IMR-90 (cell line): ENCODE measurements around the gene PDS5A. TPM values are rescaled to one million over a fixed set of nuclear protein-coding genes. Genes with fewer than 3 reads are reported as not detected.

ENCODE experiments used
- ATAC-seq: fragments of 200-7000 bp; cut with Tn5 transposase; 2 replicates; pipeline ENCODE4 v1.9.1; 2020; ENCODE audit warnings: low read depth, mild to moderate bottlenecking, moderate library complexity
- BruUV-seq: library from RNA; stranded (reverse); fragments of 400-500 nt; replicated peaks from 2 replicates; lab custom pipeline; 2021; lab: Mats Ljungman, UMichigan
- CTCF ChIA-PET: fragments of 300-600 bp; formaldehyde crosslinking; extraction: SDS; loops from one replicate; lab custom pipeline; 2021; ENCODE audit warnings: antibody characterized with exemption; lab: Yijun Ruan, JAX
- POLR2A ChIA-PET: fragments of 300-600 bp; sonication (Branson Sonifier 250); formaldehyde crosslinking; loops from one replicate; lab custom pipeline; 2022; ENCODE audit warnings: antibody characterized with exemption; ENCODE audit not compliant: unreplicated experiment; lab: Charles Lee
- DNase-seq: peaks from one replicate; pipeline ENCODE4 v3.0.0; 2013
- H2AFZ ChIP-seq: replicated peaks from 2 replicates; pipeline ENCODE3; 2013; ENCODE audit warnings: low read length, mild to moderate bottlenecking; ENCODE audit not compliant: poor library complexity
- H2AK5ac ChIP-seq: 2 replicates; pipeline ENCODE4 v1.6.1; 2013; ENCODE audit warnings: low read depth, low read length, inconsistent platforms
- H2AK9ac ChIP-seq: replicated peaks from 2 replicates; pipeline ENCODE3; 2013; ENCODE audit warnings: mild to moderate bottlenecking, low read depth, low read length, moderate library complexity; ENCODE audit not compliant: poor library complexity
- H2BK120ac ChIP-seq: 2 replicates; pipeline ENCODE4 v1.6.1; 2013; ENCODE audit warnings: low read depth, low read length, inconsistent platforms
- H2BK15ac ChIP-seq: 3 replicates; pipeline ENCODE4 v1.6.1; 2013; ENCODE audit warnings: low read depth, low read length, inconsistent platforms
- H2BK20ac ChIP-seq: 2 replicates; pipeline ENCODE4 v1.6.1; 2013; ENCODE audit warnings: low read depth, mild to moderate bottlenecking, inconsistent platforms, low read length, moderate library complexity
- H2BK5ac ChIP-seq: 2 replicates; pipeline ENCODE4 v1.6.1; 2013; ENCODE audit warnings: mild to moderate bottlenecking, low read depth, low read length, inconsistent platforms; ENCODE audit not compliant: poor library complexity, severe bottlenecking
- H3K14ac ChIP-seq: replicated peaks from 2 replicates; pipeline ENCODE4 v1.6.1; 2013; ENCODE audit warnings: low read depth, low read length, inconsistent platforms
- H3K18ac ChIP-seq: 2 replicates; pipeline ENCODE4 v1.6.1; 2013; ENCODE audit warnings: low read depth, low read length, control low read depth
- H3K23ac ChIP-seq: 2 replicates; pipeline ENCODE4 v1.6.1; 2013; ENCODE audit warnings: low read depth, low read length, inconsistent platforms
- H3K27ac ChIP-seq: 2 replicates; pipeline ENCODE4 v1.5.1; 2013; ENCODE audit warnings: mild to moderate bottlenecking, control low read depth, low read length; ENCODE audit not compliant: insufficient read depth
- H3K27me3 ChIP-seq: 2 replicates; pipeline ENCODE4 v1.6.1; 2013; ENCODE audit warnings: low read length; ENCODE audit not compliant: control insufficient read depth, insufficient read depth
- H3K36me3 ChIP-seq: 2 replicates; pipeline ENCODE4 v1.6.1; 2013; ENCODE audit warnings: low read length, mixed read lengths; ENCODE audit not compliant: control insufficient read depth, insufficient read depth
- H3K4ac ChIP-seq: 2 replicates; pipeline ENCODE4 v1.6.1; 2013; ENCODE audit warnings: low read depth, low read length, inconsistent platforms
- H3K4me1 ChIP-seq: 2 replicates; pipeline ENCODE4 v1.6.1; 2013; ENCODE audit warnings: low read length, mixed read lengths; ENCODE audit not compliant: control insufficient read depth, insufficient read depth
- H3K4me2 ChIP-seq: 2 replicates; pipeline ENCODE4 v1.6.1; 2013; ENCODE audit warnings: low read depth, mild to moderate bottlenecking, control low read depth, low read length, moderate library complexity
- H3K4me3 ChIP-seq: 2 replicates; pipeline ENCODE4 v1.5.1; 2013; ENCODE audit warnings: low read depth, mild to moderate bottlenecking, control low read depth, low read length, moderate library complexity; ENCODE audit not compliant: insufficient read depth
- H3K56ac ChIP-seq: 2 replicates; pipeline ENCODE4 v1.6.1; 2013; ENCODE audit warnings: low read length, inconsistent platforms; ENCODE audit not compliant: insufficient read depth; ENCODE audit errors: extremely low read depth
- H3K79me1 ChIP-seq, 2 experiments: 2 replicates each; pipeline ENCODE4 v1.6.1; 2013; ENCODE audit warnings: low read length in 2 of 2, inconsistent platforms in 1 of 2, low read depth in 1 of 2
- H3K9ac ChIP-seq: 2 replicates; pipeline ENCODE4 v1.6.1; 2013; ENCODE audit warnings: low read depth, low read length, control low read depth
- H3K9me1 ChIP-seq: 2 replicates; pipeline ENCODE4 v1.6.1; 2013; ENCODE audit warnings: low read length, inconsistent platforms; ENCODE audit not compliant: insufficient read depth
- H3K9me3 ChIP-seq: 2 replicates; pipeline ENCODE4 v1.6.1; 2013; ENCODE audit warnings: low read length; ENCODE audit not compliant: control insufficient read depth, insufficient read depth
- H4K20me1 ChIP-seq: 2 replicates; pipeline ENCODE4 v1.6.1; 2013; ENCODE audit warnings: low read length, inconsistent platforms; ENCODE audit not compliant: insufficient read depth
- H4K5ac ChIP-seq: 2 replicates; pipeline ENCODE4 v1.6.1; 2013; ENCODE audit warnings: mild to moderate bottlenecking, low read depth, low read length, control low read depth
- H4K8ac ChIP-seq, 2 experiments: 2 replicates each; pipeline ENCODE4 v1.6.1; 2013; ENCODE audit warnings: low read depth in 2 of 2, low read length in 2 of 2, control low read depth in 1 of 2, inconsistent platforms in 1 of 2
- H4K91ac ChIP-seq: 2 replicates; pipeline ENCODE4 v1.6.1; 2013; ENCODE audit warnings: low read depth, low read length, inconsistent platforms; ENCODE audit not compliant: insufficient read depth
- BHLHE40 ChIP-seq: fragments of 150-350 bp; IDR thresholded peaks from 2 replicates; pipeline ENCODE4 v1.6.1; 2016; ENCODE audit warnings: mild to moderate bottlenecking, low read depth, low read length
- CEBPB ChIP-seq: IDR thresholded peaks from 2 replicates; pipeline ENCODE4 v1.6.1; 2012; ENCODE audit warnings: low read depth, low read length, improper control_type of control experiment
- CHD1 ChIP-seq: IDR thresholded peaks from 2 replicates; pipeline ENCODE4 v1.6.1; 2012; ENCODE audit warnings: low read depth, low read length, improper control_type of control experiment
- CTCF ChIP-seq: conservative IDR thresholded peaks from 2 replicates; pipeline ENCODE4 v1.5.1; 2012; ENCODE audit warnings: mild to moderate bottlenecking, low read depth, low read length, improper control_type of control experiment
- ELK1 ChIP-seq: fragments of 150-350 bp; IDR thresholded peaks from 2 replicates; pipeline ENCODE4 v1.6.1; 2016; ENCODE audit warnings: low read depth, mild to moderate bottlenecking, low read length, moderate library complexity, borderline replicate concordance
- MAFK ChIP-seq: IDR thresholded peaks from 2 replicates; pipeline ENCODE4 v1.6.1; 2012; ENCODE audit warnings: low read depth, low read length, improper control_type of control experiment
- MAZ ChIP-seq: IDR thresholded peaks from 2 replicates; pipeline ENCODE4 v1.6.1; 2012; ENCODE audit warnings: low read depth, mild to moderate bottlenecking, low read length, improper control_type of control experiment, moderate library complexity, borderline replicate concordance
- MXI1 ChIP-seq: IDR thresholded peaks from 2 replicates; pipeline ENCODE4 v1.6.1; 2012; ENCODE audit warnings: low read depth, mild to moderate bottlenecking, low read length, moderate library complexity, borderline replicate concordance
- NFE2L2 ChIP-seq: fragments of 150-350 bp; IDR thresholded peaks from 2 replicates; pipeline ENCODE4 v1.6.1; 2016; ENCODE audit warnings: low read depth, mild to moderate bottlenecking, low read length
- POLR2A ChIP-seq: IDR thresholded peaks from 2 replicates; pipeline ENCODE4 v1.6.1; 2012; ENCODE audit warnings: mild to moderate bottlenecking, low read depth, low read length
- RCOR1 ChIP-seq: IDR thresholded peaks from 2 replicates; pipeline ENCODE4 v1.6.1; 2012; ENCODE audit warnings: mild to moderate bottlenecking, low read length, improper control_type of control experiment; ENCODE audit not compliant: insufficient replicate concordance
- RFX5 ChIP-seq: IDR thresholded peaks from 2 replicates; pipeline ENCODE4 v1.8.0; 2012; ENCODE audit warnings: low read depth, mild to moderate bottlenecking, low read length, moderate library complexity
- SMC3 ChIP-seq: fragments of 150-350 bp; IDR thresholded peaks from 2 replicates; pipeline ENCODE4 v1.6.1; 2016; ENCODE audit warnings: low read depth, mild to moderate bottlenecking, antibody characterized with exemption, low read length, moderate library complexity
- USF2 ChIP-seq: fragments of 150-350 bp; IDR thresholded peaks from 2 replicates; pipeline ENCODE4 v1.6.1; 2017; ENCODE audit warnings: mild to moderate bottlenecking, antibody characterized with exemption, low read length, low read depth
- WGBS, 2 experiments: methylation state at CpG; one replicate each; pipeline versions ENCODE4 v1.1.5 to v1.1.7; 2013; ENCODE audit warnings: missing lambda C conversion rate in 2 of 2; ENCODE audit not compliant: insufficient read length in 1 of 2; ENCODE audit errors: extremely low coverage in 2 of 2; 5-methylcytosine and 5-hydroxymethylcytosine counted together
- dilution Hi-C: fragments of 300-500 bp; cut with HindIII; formaldehyde crosslinking; loops from one replicate; pipeline ENCODE4 v1.14.3; 2018; ENCODE audit warnings: low sequenced_read_pairs; ENCODE audit not compliant: unreplicated experiment
- in situ Hi-C: fragments of 300-500 bp; cut with MboI; formaldehyde crosslinking; loops from 3 replicates; pipeline ENCODE4 v1.14.3; 2019; ENCODE audit warnings: low sequenced_read_pairs, inconsistent platforms, mixed read lengths
- intact Hi-C: fragments of 100-400 bp; cut with micrococcal nuclease; formaldehyde crosslinking; loops from 2 replicates; pipeline ENCODE4 v1.10.0; 2022
- polyA plus RNA-seq, 3 experiments: library from polyadenylated mRNA; depleted of rRNA; stranded (reverse); fragments of >200 nt; gene quantifications; 2 replicates each; pipeline ENCODE4 v1.2.3, GENCODE V29; 2012; ENCODE audit warnings: low replicate concordance in 1 of 3
- total RNA-seq: library from RNA; depleted of rRNA; stranded (reverse); fragments of >200 nt; gene quantifications from 2 replicates; pipeline ENCODE4 v1.2.3, GENCODE V29; 2012

Gene PDS5A
- total and polyA plus RNA-seq, 2 of the 4 experiments (the other 2 are of a cell fraction) = 16.3 to 33.5 TPM

- TF ChIP-seq RCOR1 = no peak
Observed at GRCh38 chr4:39932776-39933402, 44.8 kb downstream of the PDS5A start (continued).

GRCh38 chr4:39931441-39931901 is 46.2 kb downstream of the PDS5A start:
- DNase-seq = no peak
- H3K36me3 ChIP-seq = 0 out of 2 replicates have a peak, but pooled peaks cover 4% of the 10 kb centered on the region
- no peak for ATAC-seq
- peaks cover 28% of the 10 kb centered on the region for H4K20me1 ChIP-seq
- no peak overlapping the region for H3K4ac ChIP-seq
- no peak overlapping the region for H3K9ac ChIP-seq
- no peak overlapping the region for H2BK120ac ChIP-seq
- no peak overlapping the region for H4K8ac ChIP-seq
- H2AK9ac ChIP-seq = no peak overlapping the region
- no peak overlapping the region for H2BK5ac ChIP-seq
- no peaks in the 10 kb centered on the region for H3K9me3 ChIP-seq
- in situ Hi-C loops = no loop called here
- no peak overlapping the region for H3K56ac ChIP-seq
- intact Hi-C loops = no loop called here
- peaks cover 19% of the 10 kb centered on the region for H3K9me1 ChIP-seq
- BruUV-seq = no TSS peak
- H3K14ac ChIP-seq = no peak overlapping the region
- ChIA-PET CTCF (no interaction called here), POLR2A (no interaction called here)
- H2AFZ ChIP-seq = no peak overlapping the region
- no peak overlapping the region for H2BK20ac ChIP-seq
- dilution Hi-C loops = no loop called here
- H3K27me3 ChIP-seq = no peaks in the 10 kb centered on the region
- WGBS, 2 experiments = 67% methylated on average over 1 of the region's 5 CpGs; no CpG with 5 or more reads in 1 of the 2 experiments
- no peak overlapping the region for H2AK5ac ChIP-seq
- H3K23ac ChIP-seq = no peak overlapping the region
- H4K5ac ChIP-seq = no peak overlapping the region
- H2BK15ac ChIP-seq = no peak overlapping the region
- no peak overlapping the region for H3K4me2 ChIP-seq
- no peak overlapping the region for H3K27ac ChIP-seq
- H3K4me3 ChIP-seq = no peak overlapping the region
- peaks cover 10% of the 10 kb centered on the region for H3K4me1 ChIP-seq
- H3K18ac ChIP-seq = no peak overlapping the region
- no peak overlapping the region for H4K91ac ChIP-seq
- H3K79me1 ChIP-seq = peaks cover 31 to 64% of the 10 kb centered on the region in 2 experiments
- TF ChIP-seq USF2 = no peak
- TF ChIP-seq MXI1 = no peak
- no peak for TF ChIP-seq BHLHE40
- TF ChIP-seq NFE2L2 = no peak
- TF ChIP-seq ELK1 = no peak
- TF ChIP-seq SMC3 = no peak
- TF ChIP-seq CEBPB = no peak
- no peak for TF ChIP-seq CTCF
- TF ChIP-seq MAFK = no peak
- TF ChIP-seq MAZ = no peak
- no peak for TF ChIP-seq RFX5
- no peak for TF ChIP-seq CHD1
- no peak for TF ChIP-seq POLR2A
